Measurements from ENCODE around the gene IGFN1. TPM values are rescaled to one million over a fixed set of nuclear protein-coding genes. Genes with fewer than 3 reads are reported as not detected.

Gene IGFN1
- total and polyA plus RNA-seq, 10 of the 15 experiments (the other 5 are each of a cell fraction or from before 2014, with no cell fraction given), result not detected

GRCh38 chr1:201258763-201259230 lies 68.2 kb downstream of the IGFN1 start:
- FAIRE-seq (no peak), ATAC-seq (no peak), DNase-seq (ENCODE audit: low read depth, low spot score) (no peak)
- WGBS (ENCODE audit: insufficient coverage, insufficient replicate concordance, low lambda C conversion rate, missing lambda C conversion rate), result 51% methylated on average over 14 of the region's 14 CpGs
- Histone ChIP-seq H4K20me1 (ENCODE audit: control insufficient read depth, insufficient read depth) (no peaks in the 10 kb centered on the region), H3K4me2 (ENCODE audit: control insufficient read depth, insufficient read depth) (no peak overlapping the region), H3K36me3 (ENCODE audit: control insufficient read depth in 2 of 2, insufficient read depth in 2 of 2, low read length in 1 of 2) (no peaks in the 10 kb centered on the region), H3K9me3 (replicated peaks; ENCODE audit: control insufficient read depth, insufficient read depth, low read length) (no peaks in the 10 kb centered on the region), H3K4me3 (no peak overlapping the region), H3K27ac (ENCODE audit: control insufficient read depth, insufficient read depth) (no peak overlapping the region), H2AFZ (ENCODE audit: control insufficient read depth, low read depth, low read length) (no peak overlapping the region), H3K4me1 (ENCODE audit: control insufficient read depth, insufficient read depth, low read length) (no peaks in the 10 kb centered on the region), H3K9ac (ENCODE audit: control insufficient read depth, insufficient read depth, low read length) (no peak overlapping the region), H3K79me2 (ENCODE audit: control insufficient read depth, insufficient read depth, low read length) (no peaks in the 10 kb centered on the region), H3K27me3 (replicated peaks in 1 of 2; ENCODE audit: control insufficient read depth in 2 of 2, insufficient read depth in 2 of 2, low read length in 1 of 2) (peaks cover 0 to 2% of the 10 kb centered on the region in 2 experiments; a peak in 2 of 4 replicates)
- intact Hi-C loops (cut with micrococcal nuclease; ENCODE audit: unreplicated experiment), result loop anchor here (10.0 kb wide), 1 partner anchor 256 kb away; no protein-coding TSS in a partner anchor
- in situ Hi-C loops (cut with MboI), result no loop called here
- BruUV-seq (replicated peaks), result no TSS peak
- ChIA-PET POLR2A (no interaction called here), SMC1A (ENCODE audit: uncharacterized antibody, unreplicated experiment) (no interaction called here), CTCF (no interaction called here), RAD21 (ENCODE audit: unreplicated experiment) (no interaction called here)
- TF ChIP-seq WRNIP1 (IDR thresholded peaks at IDR 0.05; ENCODE audit: borderline replicate concordance, low read depth, low read length), result no peak
- no peak for TF ChIP-seq SMC3 (IDR thresholded peaks at IDR 0.05; ENCODE audit: borderline replicate concordance, low read length)
- TF ChIP-seq ZNF217 (IDR thresholded peaks at IDR 0.05), result no peak
- no peak for TF ChIP-seq SREBF2 (IDR thresholded peaks at IDR 0.05; ENCODE audit: low read length)
- no peak for TF ChIP-seq SIX5 (IDR thresholded peaks at IDR 0.05; ENCODE audit: low read depth, low read length, severe bottlenecking)
- TF ChIP-seq PRDM15 (CRISPR knock-in tag; IDR thresholded peaks at IDR 0.05), result no peak
- no peak for TF ChIP-seq RUNX3 (IDR thresholded peaks at IDR 0.05; ENCODE audit: low read length)
- no peak for TF ChIP-seq CBX5 (IDR thresholded peaks at IDR 0.05; ENCODE audit: low read depth)
- TF ChIP-seq ZNF622 (IDR thresholded peaks at IDR 0.05), result no peak
- no peak for TF ChIP-seq POU2F2 (IDR thresholded peaks at IDR 0.05; ENCODE audit: borderline replicate concordance, low read depth, low read length)
- no peak for TF ChIP-seq FOS (IDR thresholded peaks at IDR 0.05; ENCODE audit: borderline replicate concordance, extremely low read depth, insufficient read length)

All from GM12878 (cell line).